ENCODE results near the gene GPR39.
A peak's percentile ranks its signal among the peaks of the same experiment; 100 is the strongest.

GPR39 gene

DNA sequence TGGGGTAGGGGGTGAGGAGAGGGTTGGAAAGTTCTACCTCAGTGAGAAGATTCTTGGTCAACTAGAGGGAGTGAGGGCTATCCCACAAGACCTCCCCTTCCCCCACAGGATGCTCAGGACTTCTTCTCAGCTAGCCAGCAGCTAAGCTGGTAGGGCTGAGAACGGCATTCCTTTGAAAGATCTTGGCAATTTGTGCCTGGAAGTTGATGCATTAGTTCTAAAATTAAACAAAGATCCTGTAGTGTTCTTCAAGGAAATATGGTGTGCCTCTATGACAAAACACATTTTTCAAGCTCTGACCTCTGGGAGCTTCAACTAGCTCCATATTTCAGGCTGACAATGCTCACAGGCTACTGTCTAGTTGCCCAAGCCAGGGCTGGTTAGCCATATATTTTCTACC is 251.1 kb downstream of the GPR39 start:
- no peak overlapping the region for H3K4me3 ChIP-seq (IDR thresholded peaks at IDR 0.05; ENCODE audit: insufficient read depth, low read depth, low read length)
- H3K36me3 ChIP-seq (ENCODE audit: insufficient read depth), result no peaks in the 10 kb centered on the region
- no peaks in the 10 kb centered on the region for H4K20me1 ChIP-seq (ENCODE audit: insufficient read depth)
- no peaks in the 10 kb centered on the region for H3K4me1 ChIP-seq (ENCODE audit: low read depth, poor library complexity, severe bottlenecking)
- no peaks in the 10 kb centered on the region for H3K27me3 ChIP-seq (ENCODE audit: insufficient read depth, low read depth)
- no peak overlapping the region for H3K4me2 ChIP-seq
- H3K79me2 ChIP-seq (ENCODE audit: insufficient read depth, low read depth), result no peaks in the 10 kb centered on the region
- H3K9ac ChIP-seq, result no peak overlapping the region
- no peak overlapping the region for H3K27ac ChIP-seq
- H2AFZ ChIP-seq (ENCODE audit: low read depth), result no peak overlapping the region
- TF ChIP-seq, protein P1, sequence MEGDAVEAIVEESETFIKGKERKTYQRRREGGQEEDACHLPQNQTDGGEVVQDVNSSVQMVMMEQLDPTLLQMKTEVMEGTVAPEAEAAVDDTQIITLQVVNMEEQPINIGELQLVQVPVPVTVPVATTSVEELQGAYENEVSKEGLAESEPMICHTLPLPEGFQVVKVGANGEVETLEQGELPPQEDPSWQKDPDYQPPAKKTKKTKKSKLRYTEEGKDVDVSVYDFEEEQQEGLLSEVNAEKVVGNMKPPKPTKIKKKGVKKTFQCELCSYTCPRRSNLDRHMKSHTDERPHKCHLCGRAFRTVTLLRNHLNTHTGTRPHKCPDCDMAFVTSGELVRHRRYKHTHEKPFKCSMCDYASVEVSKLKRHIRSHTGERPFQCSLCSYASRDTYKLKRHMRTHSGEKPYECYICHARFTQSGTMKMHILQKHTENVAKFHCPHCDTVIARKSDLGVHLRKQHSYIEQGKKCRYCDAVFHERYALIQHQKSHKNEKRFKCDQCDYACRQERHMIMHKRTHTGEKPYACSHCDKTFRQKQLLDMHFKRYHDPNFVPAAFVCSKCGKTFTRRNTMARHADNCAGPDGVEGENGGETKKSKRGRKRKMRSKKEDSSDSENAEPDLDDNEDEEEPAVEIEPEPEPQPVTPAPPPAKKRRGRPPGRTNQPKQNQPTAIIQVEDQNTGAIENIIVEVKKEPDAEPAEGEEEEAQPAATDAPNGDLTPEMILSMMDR (conservative IDR thresholded peaks at IDR 0.05; ENCODE audit: low read depth, low read length), result no peak

DNA sequence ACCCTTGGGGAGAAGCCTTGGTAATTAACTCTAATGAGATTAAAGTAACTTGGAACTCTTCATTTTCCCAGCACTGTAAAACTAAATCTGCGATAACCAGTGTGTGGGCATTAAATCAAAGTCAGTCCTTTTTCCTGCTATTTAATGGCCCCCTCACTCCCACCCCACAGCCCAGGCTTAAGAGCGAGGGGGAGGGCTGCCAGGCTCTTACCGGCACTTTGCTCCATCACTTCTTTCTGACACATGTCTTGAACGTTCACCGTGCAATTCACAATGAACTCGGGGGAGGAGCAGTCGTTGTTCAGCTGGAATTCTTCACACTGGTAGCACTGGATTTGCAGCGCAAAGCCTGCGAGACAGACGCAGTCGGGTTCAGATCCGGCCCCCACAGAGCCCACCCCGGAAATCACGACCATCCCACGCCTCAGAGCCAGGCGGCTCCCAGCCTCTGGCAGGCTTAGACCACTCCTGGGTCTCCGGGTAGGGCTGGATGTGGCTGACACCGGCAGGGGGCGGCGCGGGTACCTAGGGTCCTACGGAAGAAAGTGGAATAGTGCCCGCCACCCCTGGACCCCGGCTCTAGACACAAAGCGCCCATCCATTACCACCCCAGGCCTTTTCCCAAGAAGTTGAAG is 251.7 kb downstream of the GPR39 start:
- Histone ChIP-seq H3K4me3 (IDR thresholded peaks at IDR 0.05; ENCODE audit: insufficient read depth, low read depth, low read length) (no peak overlapping the region), H3K27me3 (ENCODE audit: insufficient read depth, low read depth) (no peaks in the 10 kb centered on the region), H3K4me2 (no peak overlapping the region), H3K36me3 (ENCODE audit: insufficient read depth) (no peaks in the 10 kb centered on the region), H2AFZ (ENCODE audit: low read depth) (no peak overlapping the region), H3K27ac (no peak overlapping the region), H3K9ac (no peak overlapping the region), H3K79me2 (ENCODE audit: insufficient read depth, low read depth) (no peaks in the 10 kb centered on the region), H4K20me1 (ENCODE audit: insufficient read depth) (no peaks in the 10 kb centered on the region), H3K4me1 (ENCODE audit: low read depth, poor library complexity, severe bottlenecking) (no peaks in the 10 kb centered on the region)
- TF ChIP-seq, protein P1 (conservative IDR thresholded peaks at IDR 0.05; ENCODE audit: low read depth, low read length), result no peak

DNA sequence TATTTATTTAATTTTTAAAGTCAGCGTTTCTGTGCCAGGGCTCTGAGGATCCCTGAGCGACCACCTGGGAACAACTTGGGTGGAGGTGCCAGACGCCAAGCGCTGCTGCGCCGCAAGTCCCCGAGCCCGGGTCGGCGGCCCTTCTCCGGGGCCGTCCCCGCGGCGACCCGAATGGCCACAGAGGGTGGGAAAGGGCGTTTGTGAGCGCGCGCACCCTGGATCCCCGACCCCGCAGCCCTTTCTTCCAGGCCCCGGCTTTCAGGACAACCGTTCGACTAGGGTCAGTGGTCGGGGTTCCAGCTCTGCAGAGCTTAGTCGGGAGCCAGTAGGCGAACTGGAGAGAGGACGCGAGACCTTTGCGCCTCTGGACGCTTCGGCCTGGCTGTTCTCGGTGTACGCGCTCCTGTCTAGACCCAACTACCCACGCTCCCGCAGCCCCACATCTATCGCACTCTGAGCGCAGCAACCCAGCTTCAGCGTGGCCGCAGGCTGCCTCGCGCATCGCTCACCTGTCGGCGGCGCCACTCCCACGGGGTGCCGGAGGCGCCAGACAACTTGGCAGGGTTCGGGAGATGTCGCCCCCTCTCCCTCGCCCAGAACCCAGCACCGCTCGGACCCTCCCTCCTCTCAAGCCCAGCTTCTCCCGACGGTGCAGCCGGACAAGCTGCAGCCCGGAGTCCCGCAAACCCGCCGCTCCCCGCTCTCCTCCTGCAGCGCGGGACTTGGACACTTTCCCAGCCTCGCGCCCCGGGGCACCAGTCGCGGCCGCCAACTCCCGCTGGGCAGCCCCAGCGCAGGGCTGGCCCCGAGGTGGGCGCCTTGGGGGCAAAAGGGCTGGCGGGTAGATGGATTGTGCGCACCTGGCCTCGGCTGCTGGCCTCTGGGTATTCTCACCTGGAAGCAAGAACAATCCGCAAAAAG is 252.6 kb downstream of the GPR39 start:
- Histone ChIP-seq H3K36me3 (ENCODE audit: insufficient read depth) (no peaks in the 10 kb centered on the region), H3K4me1 (ENCODE audit: low read depth, poor library complexity, severe bottlenecking) (no peaks in the 10 kb centered on the region), H3K27ac (no peak overlapping the region), H3K9ac (no peak overlapping the region), H4K20me1 (ENCODE audit: insufficient read depth) (no peaks in the 10 kb centered on the region), H3K27me3 (ENCODE audit: insufficient read depth, low read depth) (no peaks in the 10 kb centered on the region), H3K79me2 (ENCODE audit: insufficient read depth, low read depth) (no peaks in the 10 kb centered on the region), H2AFZ (ENCODE audit: low read depth) (peak overlapping the region; percentile 89), H3K4me2 (peak overlapping the region; percentile 60), H3K4me3 (IDR thresholded peaks at IDR 0.05; ENCODE audit: insufficient read depth, low read depth, low read length) (no peak overlapping the region)
- TF ChIP-seq, protein P1 (conservative IDR thresholded peaks at IDR 0.05; ENCODE audit: low read depth, low read length), result no peak

DNA sequence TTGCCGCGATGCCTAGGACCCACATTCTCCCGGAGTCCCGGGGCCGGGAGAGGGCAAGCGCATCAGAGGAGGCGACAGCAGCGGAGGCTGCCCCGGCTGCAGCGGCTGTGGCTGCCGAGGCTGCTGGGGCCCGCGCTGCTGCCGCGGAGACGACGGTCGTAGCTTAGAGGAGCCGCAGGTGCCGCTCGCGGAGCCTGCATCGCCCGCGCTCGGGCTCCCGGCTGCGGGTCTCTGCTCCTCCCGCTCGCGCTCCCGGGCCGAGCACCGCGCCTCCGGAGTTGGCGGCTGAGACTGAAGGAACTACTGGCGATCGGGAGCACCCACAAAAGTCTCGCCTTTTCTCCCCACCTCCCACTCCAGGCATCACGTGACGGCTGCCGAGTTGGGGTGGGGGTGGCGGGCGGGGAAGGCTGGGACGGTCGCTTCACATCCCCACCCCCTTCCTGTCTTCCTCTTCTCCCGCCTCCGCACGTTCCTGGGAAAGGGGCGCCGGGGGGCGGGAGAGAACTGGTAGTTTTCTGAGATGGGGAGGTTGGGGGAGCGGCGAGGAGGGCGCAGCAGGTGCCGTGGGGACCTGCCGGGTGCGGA is 253.4 kb downstream of the GPR39 start, which contains the start of gene LYPD1:
TSS of gene LYPD1 (minus strand) at position 298 of the 588 bp plus-strand sequence. CDS start at position 25, 273 bp downstream.
- H3K27me3 ChIP-seq (ENCODE audit: insufficient read depth, low read depth), result no peaks in the 10 kb centered on the region

More for the DNA sequence above, 253.4 kb downstream of the GPR39 start, which contains the start of gene LYPD1:
- no peaks in the 10 kb centered on the region for H3K4me1 ChIP-seq (ENCODE audit: low read depth, poor library complexity, severe bottlenecking)
- H2AFZ ChIP-seq (ENCODE audit: low read depth), result peak within 1 kb of the TSS; percentile 89
- no peak within 1 kb of the TSS for H3K9ac ChIP-seq
- no peaks in the 10 kb centered on the region for H3K36me3 ChIP-seq (ENCODE audit: insufficient read depth)
- H3K27ac ChIP-seq, result no peak within 1 kb of the TSS
- no peaks in the 10 kb centered on the region for H3K79me2 ChIP-seq (ENCODE audit: insufficient read depth, low read depth)
- TF ChIP-seq, protein P1 (conservative IDR thresholded peaks at IDR 0.05; ENCODE audit: low read depth, low read length), result no peak
- H3K4me3 ChIP-seq (IDR thresholded peaks at IDR 0.05; ENCODE audit: insufficient read depth, low read depth, low read length), result no peak within 1 kb of the TSS
- peak within 1 kb of the TSS; percentile 60 for H3K4me2 ChIP-seq
- no peaks in the 10 kb centered on the region for H4K20me1 ChIP-seq (ENCODE audit: insufficient read depth)
